Natural killer cell (primary cell): ENCODE results near the gene FOCAD. TPM values are rescaled to one million over a fixed set of nuclear protein-coding genes. Genes with fewer than 3 reads are reported as not detected.

Source experiments
- ATAC-seq, 3 donors: fragments of 150-1000 bp in 2 of 3; fragments of 200-7000 bp in 1 of 3; cut with Tn5 transposase; 1 replicate in 1 of 3; 2 replicates in 2 of 3; pipeline ENCODE4 v1.10.0; 2021; ENCODE audit warnings: mild to moderate bottlenecking in 2 of 3, moderate library complexity in 2 of 3
- DNase-seq, 2 donors: peaks; one replicate each; pipeline versions ENCODE4 v3.0.0 to v3.0.0-alpha.2; 2013 to 2021; ENCODE audit warnings: mixed read lengths in 1 of 2
- H3K27ac ChIP-seq: one replicate; pipeline ENCODE4 v1.5.1; 2013; ENCODE audit warnings: mild to moderate bottlenecking, low read length
- H3K27me3 ChIP-seq: one replicate; pipeline ENCODE4 v1.6.1; 2013; ENCODE audit warnings: low read length; ENCODE audit not compliant: control insufficient read depth, insufficient read depth
- H3K36me3 ChIP-seq: one replicate; pipeline ENCODE4 v1.6.1; 2013; ENCODE audit warnings: low read length; ENCODE audit not compliant: control insufficient read depth, insufficient read depth
- H3K4me1 ChIP-seq: one replicate; pipeline ENCODE4 v1.6.1; 2013; ENCODE audit warnings: low read length; ENCODE audit not compliant: control insufficient read depth, insufficient read depth
- H3K4me3 ChIP-seq: one replicate; pipeline ENCODE4 v1.5.1; 2013; ENCODE audit warnings: low read length
- H3K9me3 ChIP-seq: one replicate; pipeline ENCODE4 v1.6.1; 2013; ENCODE audit warnings: low read length; ENCODE audit not compliant: control insufficient read depth, insufficient read depth
- H3K27ac Mint-ChIP-seq, 2 donors: one replicate each; pipeline ENCODE4 v1.8.0; 2022; ENCODE audit warnings: mild to moderate bottlenecking in 2 of 2, mixed read lengths in 2 of 2, moderate library complexity in 1 of 2
- H3K27me3 Mint-ChIP-seq, 2 donors: one replicate each; pipeline ENCODE4 v1.8.0; 2022; ENCODE audit warnings: low read depth in 2 of 2, mixed read lengths in 2 of 2
- H3K36me3 Mint-ChIP-seq: one replicate; pipeline ENCODE4 v1.8.0; 2022; ENCODE audit warnings: mixed read lengths
- H3K4me1 Mint-ChIP-seq, 2 donors: one replicate each; pipeline ENCODE4 v1.8.0; 2022; ENCODE audit warnings: mixed read lengths in 2 of 2
- H3K4me3 Mint-ChIP-seq: one replicate; pipeline ENCODE4 v1.8.0; 2022; ENCODE audit warnings: mild to moderate bottlenecking, moderate library complexity, mixed read lengths
- H3K9me3 Mint-ChIP-seq, 2 donors: one replicate each; pipeline ENCODE4 v1.8.0; 2022; ENCODE audit warnings: mixed read lengths in 2 of 2
- CTCF ChIP-seq: fragments of 200-600 bp; IDR thresholded peaks from one replicate; pipeline ENCODE4 v1.8.0; 2022; ENCODE audit warnings: antibody characterized with exemption
- WGBS: methylation state at CpG from one replicate; pipeline ENCODE4 v1.1.7; 2013; ENCODE audit warnings: missing lambda C conversion rate; ENCODE audit not compliant: insufficient coverage; 5-methylcytosine and 5-hydroxymethylcytosine counted together
- intact Hi-C: fragments of 100-400 bp; cut with micrococcal nuclease; formaldehyde crosslinking; loops from one replicate; pipeline ENCODE4 v1.14.2; 2022
- total RNA-seq, 4 donors: library from RNA; stranded (reverse); fragments of 120-200 nt in 1 of 4; gene quantifications; one replicate each; pipeline versions ENCODE4 v1.2.3 to v1.2.4, GENCODE V29; 2013 to 2022

The FOCAD gene
- total RNA-seq, 3 donors from 2014 or later (not counting 1 experiment from before 2014, with no cell fraction given), result 15.1 to 27.6 (median 18.8) TPM

- Histone ChIP-seq H3K36me3 (peaks cover 2% of the 10 kb centered on the region), H3K4me1 (no peaks in the 10 kb centered on the region), H3K4me3 (no peak overlapping the region), H3K27ac (no peak overlapping the region), H3K27me3 (no peaks in the 10 kb centered on the region), H3K9me3 (no peaks in the 10 kb centered on the region)
- intact Hi-C loops, result no loop called here
- no peak for DNase-seq
- Mint-ChIP-seq H3K27ac (no peak overlapping the region), H3K27me3 (no peaks in the 10 kb centered on the region), H3K4me1 (no peaks in the 10 kb centered on the region), H3K4me3 (no peak overlapping the region), H3K9me3 (no peaks in the 10 kb centered on the region), H3K36me3 (no peaks in the 10 kb centered on the region)
- WGBS, result 96% methylated on average over 3 of the region's 3 CpGs
- no peak for ATAC-seq
- no peak for TF ChIP-seq CTCF
Measured at GRCh38 chr9:20831028-20831427, 147.0 kb downstream of the FOCAD start.

GRCh38 chr9:20832775-20833174 lies 148.7 kb downstream of the FOCAD start:
- H3K36me3 ChIP-seq, result peaks cover 2% of the 10 kb centered on the region
- no peaks in the 10 kb centered on the region for H3K27me3 Mint-ChIP-seq
- no peaks in the 10 kb centered on the region for H3K9me3 ChIP-seq
- H3K9me3 Mint-ChIP-seq, result no peaks in the 10 kb centered on the region
- no peaks in the 10 kb centered on the region for H3K4me1 Mint-ChIP-seq
- intact Hi-C loops, result no loop called here
- H3K36me3 Mint-ChIP-seq, result no peaks in the 10 kb centered on the region
- H3K27ac ChIP-seq, result no peak overlapping the region
- no peaks in the 10 kb centered on the region for H3K27me3 ChIP-seq
- H3K4me1 ChIP-seq, result no peaks in the 10 kb centered on the region
- no peak overlapping the region for H3K4me3 Mint-ChIP-seq
- no peak for DNase-seq
- no peak overlapping the region for H3K4me3 ChIP-seq
- no peak for TF ChIP-seq CTCF
- no peak for ATAC-seq
- H3K27ac Mint-ChIP-seq, result no peak overlapping the region
- WGBS, result 100% methylated on average over 1 of the region's 2 CpGs

GRCh38 chr9:20835377-20836286 lies 151.6 kb downstream of the FOCAD start:
- H3K27ac ChIP-seq, result no peak overlapping the region
- TF ChIP-seq CTCF, result no peak
- no peaks in the 10 kb centered on the region for H3K9me3 ChIP-seq
- no peak overlapping the region for H3K4me3 ChIP-seq
- Mint-ChIP-seq H3K27me3 (no peaks in the 10 kb centered on the region), H3K9me3 (no peaks in the 10 kb centered on the region), H3K4me1 (no peaks in the 10 kb centered on the region), H3K4me3 (no peak overlapping the region), H3K36me3 (peaks cover under 1% of the 10 kb centered on the region), H3K27ac (no peak overlapping the region)
- intact Hi-C loops, result no loop called here
- H3K4me1 ChIP-seq, result no peaks in the 10 kb centered on the region
- DNase-seq (no peak), ATAC-seq (no peak)
- no peaks in the 10 kb centered on the region for H3K27me3 ChIP-seq
- H3K36me3 ChIP-seq, result peaks cover 2% of the 10 kb centered on the region
- 91% methylated on average over 6 of the region's 6 CpGs for WGBS
